Stimulated activated CD4-positive, alpha-beta T cell treated with anti-CD3 and anti-CD28 coated beads, Interleukin-1b, Interleukin-23, amount 100 ng/mL, for 4 hours (primary cell): ENCODE data around the gene CTNNA3.

Experiments used
- DNase-seq, 2 donors: peaks; one replicate each; pipeline ENCODE4 v3.0.0-alpha.2; 2020; ENCODE audit warnings: low read depth in 2 of 2

The CTNNA3 gene

GRCh38 chr10:67327626-67328535 lies 368.1 kb downstream of the CTNNA3 start:
- DNase-seq = no peak

DNA sequence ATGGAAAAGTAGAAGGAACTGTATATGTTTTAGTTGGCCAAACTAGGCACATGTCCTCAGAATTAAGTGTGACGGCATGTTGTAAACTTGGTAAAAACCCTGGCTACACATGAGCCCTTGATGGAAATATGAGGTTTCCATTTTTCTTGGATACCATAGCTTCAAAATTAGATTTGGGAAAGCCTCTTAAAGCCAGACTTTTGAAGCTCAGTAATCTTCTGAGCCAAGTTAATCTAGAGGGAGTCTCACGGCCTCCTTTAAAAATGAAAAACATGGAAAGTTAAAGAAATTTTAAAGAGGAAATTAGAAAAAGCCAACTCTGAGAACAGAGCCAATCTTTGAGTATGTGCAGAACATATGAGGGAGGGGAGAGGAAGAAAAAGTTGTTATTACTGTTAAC lies 376.0 kb downstream of the CTNNA3 start:
- DNase-seq = no peak

DNA sequence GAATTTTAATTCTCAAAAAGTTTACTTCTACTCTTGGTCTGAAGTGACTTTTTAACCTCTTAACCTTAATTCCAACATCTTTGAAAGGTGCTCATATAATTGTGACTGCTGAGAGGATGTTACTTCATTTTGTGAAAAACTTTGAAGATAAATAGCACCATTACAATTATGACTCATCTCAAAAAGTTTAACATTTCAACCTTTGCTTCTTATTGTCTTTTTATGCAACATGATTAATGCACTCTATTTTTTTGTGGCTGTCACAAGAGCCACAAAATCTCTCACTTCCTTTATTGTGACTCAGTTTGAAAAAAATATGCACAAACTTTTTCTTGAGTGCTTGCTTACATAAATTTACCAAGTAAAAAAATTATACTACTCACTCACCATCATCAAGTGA lies 387.1 kb downstream of the CTNNA3 start:
- no peak for DNase-seq

DNA sequence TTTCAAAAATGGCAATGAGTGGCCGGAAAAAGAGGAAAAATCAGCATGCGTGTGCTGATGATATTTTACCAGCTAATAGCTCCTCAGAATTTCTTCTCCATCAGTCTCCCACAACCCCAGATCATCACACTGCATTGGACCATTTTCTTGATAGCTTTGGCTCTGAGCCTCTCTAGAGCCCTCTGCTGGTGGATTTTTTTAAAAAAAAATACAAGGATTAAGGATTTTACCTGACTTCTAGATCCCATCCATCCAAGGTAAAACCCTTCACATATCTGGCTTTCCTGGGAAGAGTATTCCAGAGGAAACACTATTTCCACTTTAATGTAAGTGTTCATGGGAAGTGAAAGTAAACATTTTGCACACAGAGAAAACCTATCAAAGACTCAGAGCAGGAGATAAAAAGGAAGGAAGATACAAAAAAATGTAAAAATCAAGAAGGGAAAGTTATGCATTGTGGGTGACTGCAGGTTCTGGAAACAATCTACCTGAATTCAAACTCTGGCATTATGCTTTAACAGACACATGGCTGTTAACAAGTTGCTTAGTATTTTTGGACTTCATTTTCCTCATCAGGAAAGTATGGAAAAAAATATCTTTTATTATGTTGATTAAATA lies 389.3 kb downstream of the CTNNA3 start:
- DNase-seq = no peak

GRCh38 chr10:67302701-67303100 lies 393.3 kb downstream of the CTNNA3 start:
- DNase-seq = no peak

- DNase-seq = no peak
Observed at GRCh38 chr10:67299761-67300160, 396.2 kb downstream of the CTNNA3 start.

GRCh38 chr10:67297637-67298181 lies 398.3 kb downstream of the CTNNA3 start:
- no peak for DNase-seq

DNA sequence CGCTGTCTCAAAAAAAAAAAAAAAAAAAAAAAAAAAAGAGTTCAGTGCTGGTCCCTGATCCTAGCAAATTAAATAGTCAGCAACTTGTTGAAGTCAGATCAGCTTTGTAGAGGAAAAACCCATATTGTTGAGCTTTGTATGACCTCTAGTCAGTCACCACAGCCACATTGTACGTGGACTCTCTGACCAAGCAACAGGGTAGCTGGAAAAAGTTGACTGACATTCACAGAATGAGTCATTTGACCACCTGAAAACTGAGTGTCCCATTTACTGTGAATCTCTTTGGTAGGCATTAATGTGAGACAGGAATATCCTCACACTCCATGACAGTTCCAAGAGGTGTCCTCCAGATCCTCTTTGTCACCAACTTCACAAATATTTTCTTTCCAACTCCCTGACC lies 399.1 kb downstream of the CTNNA3 start:
- DNase-seq = no peak

DNA sequence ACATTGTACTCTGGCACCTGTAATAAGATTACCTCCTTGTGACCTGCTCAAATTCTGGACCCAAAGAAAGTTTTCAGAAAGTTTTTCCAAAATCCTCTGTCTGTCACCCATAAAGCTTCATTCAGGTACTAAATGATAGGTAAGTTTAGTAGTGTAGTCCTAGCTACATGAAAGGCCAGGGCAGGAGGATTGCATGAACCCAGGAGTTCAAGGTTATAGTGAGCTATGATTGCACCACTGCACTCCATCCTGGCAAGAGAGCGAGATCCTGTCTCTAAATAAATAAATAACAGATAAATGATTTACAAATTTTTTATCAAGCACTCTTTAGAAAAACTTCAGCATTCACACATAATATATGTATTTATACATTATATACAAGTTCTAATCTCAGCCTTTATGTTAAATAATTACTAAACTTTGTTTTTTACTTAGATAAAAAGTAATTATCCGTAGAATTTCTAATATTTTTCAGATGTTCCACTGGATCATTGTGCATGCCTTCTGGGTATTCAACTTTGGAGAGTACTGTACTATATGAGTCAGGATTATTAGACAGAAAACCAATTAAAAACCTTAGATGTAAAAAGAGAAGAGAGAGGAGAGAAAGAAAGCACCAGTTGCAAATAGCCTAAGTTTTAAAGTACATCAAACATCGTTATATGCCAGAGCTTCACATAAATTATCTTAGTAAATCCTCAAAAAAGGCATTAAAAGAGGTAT lies 407.1 kb downstream of the CTNNA3 start:
- no peak for DNase-seq

DNA sequence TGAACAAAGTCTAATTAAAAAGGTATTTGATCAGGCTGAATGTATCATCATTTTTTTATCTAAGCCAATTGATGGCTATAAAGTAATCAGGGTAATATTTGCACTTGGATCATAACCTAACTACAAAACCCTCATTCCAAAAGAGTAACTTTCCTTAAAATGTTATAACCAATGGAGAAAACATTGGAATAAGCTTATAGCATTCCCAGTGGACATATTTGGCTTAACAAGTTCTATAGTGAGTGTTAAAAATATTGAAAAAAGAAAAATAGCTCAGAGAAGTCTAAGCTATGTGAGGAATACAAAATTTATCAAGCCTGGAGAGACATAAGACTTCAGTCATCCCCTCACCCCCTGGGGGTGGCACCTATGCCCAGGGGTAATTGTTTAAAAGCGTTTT lies 411.4 kb downstream of the CTNNA3 start:
- DNase-seq = no peak

DNA sequence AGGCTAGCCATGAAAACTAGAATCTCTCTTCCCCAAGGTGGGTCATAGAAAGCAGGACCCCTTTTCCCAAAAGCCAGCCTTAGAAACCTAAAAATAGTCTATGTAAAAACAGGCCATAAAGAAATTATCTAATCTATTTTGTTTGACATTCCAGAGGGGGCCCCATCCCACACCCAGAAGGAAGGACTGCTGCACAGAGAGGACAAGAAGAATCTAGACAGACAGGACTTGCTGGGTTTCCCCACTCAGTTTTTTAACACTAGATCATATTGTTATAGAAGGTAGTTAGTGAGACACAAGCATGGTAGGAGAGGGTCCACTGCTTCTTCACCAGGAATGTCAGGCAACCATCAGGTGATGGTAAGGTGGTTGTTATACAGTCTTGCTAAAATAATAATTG lies 413.1 kb downstream of the CTNNA3 start:
- DNase-seq = no peak

DNA sequence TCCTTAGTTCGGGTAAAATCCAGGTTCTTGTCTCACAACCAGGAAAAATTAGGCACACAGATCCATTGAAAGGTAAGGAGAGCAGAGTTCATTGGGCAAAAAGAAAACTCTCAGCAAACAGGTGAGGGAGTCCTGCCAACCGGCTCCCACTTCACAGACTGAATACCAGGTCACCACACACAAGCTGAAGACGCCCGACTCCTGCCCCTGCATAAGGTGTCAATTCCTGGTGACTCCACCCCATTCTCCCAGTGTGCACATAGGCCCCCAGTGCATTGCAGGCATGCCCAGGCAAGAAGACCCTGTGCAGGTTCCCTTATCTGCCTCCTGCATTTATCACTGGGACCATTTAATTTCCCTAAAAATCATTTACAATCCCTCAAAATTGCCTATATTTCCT lies 415.6 kb downstream of the CTNNA3 start:
- no peak for DNase-seq

- no peak for DNase-seq
Observed at GRCh38 chr10:67277402-67277801, 418.6 kb downstream of the CTNNA3 start.

- no peak for DNase-seq
Observed at GRCh38 chr10:67269828-67270227, 426.2 kb downstream of the CTNNA3 start.

GRCh38 chr10:67268146-67268545 lies 427.8 kb downstream of the CTNNA3 start:
- no peak for DNase-seq

DNA sequence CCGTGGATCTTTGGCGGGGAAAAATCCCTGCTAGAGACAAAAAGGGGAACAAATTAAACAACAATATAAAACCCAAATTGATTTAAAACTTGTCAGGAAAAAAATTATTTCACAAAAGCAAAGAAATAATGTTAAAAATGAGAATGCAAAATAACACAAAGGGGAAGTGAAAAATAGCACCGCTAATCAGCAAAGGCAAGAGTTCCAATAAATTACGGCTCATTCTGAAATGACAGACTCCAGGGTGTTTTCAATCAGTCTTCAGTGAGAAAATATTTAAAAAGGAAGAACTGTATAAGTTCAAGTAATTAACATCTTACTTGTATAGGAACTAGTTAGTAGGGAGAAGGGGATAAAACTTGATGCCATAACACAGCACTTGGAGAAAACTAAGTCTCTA lies 433.3 kb downstream of the CTNNA3 start:
- no peak for DNase-seq

GRCh38 chr10:67261300-67261797 lies 434.6 kb downstream of the CTNNA3 start:
- DNase-seq = no peak

- no peak for DNase-seq
Observed at GRCh38 chr10:67259319-67259929, 436.6 kb downstream of the CTNNA3 start.

DNA sequence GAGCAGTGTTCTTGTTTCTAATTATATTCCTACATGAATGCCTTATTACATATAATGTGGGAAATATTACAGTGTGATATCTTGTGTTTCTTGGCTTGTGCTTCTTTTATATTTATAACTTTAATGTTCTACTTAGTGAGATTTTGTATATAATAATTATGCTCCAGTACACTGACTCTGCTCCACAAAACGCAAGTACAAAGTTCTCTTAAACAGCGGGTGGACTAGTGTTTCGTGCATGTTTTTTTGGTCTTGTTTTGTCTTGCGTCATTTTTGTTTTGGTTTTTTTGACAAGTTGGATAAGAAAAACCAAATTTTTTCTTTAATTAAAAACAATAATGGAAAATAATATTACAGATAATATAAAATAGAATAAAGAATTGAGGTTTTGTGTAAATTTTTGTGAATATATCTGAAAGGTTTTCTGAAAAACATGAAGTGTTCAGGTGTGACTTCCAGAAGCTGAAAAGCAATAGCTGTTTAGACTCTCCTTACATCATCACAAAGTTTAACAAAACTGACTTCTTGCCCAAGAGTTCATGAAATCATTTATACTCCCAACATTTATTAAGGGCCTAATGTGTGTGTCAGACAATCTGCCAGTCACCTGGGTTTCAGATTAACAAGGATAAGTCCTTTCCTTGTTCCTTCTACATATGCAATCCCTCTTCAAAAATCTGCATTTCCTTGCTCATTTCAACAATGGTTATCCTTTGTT lies 438.4 kb downstream of the CTNNA3 start:
- no peak for DNase-seq

DNA sequence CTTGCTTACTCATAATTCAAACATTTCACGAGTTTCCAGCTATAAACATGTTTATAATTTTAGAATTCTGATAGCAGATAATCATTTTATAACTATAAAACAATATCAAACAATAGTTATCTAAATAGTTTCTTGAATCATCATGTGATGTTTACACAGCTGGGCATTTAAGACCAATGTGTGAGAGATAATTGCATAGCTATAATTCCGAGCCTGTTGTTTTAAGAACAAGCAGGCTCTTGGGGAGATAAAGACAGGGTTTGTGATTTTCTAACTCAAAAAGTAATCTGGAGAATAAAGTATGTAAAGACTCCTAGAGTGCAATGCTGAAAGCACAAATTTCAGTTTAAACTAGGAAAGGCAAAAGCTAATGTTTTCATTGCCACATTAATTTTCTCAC lies 439.0 kb downstream of the CTNNA3 start:
- DNase-seq = no peak

DNA sequence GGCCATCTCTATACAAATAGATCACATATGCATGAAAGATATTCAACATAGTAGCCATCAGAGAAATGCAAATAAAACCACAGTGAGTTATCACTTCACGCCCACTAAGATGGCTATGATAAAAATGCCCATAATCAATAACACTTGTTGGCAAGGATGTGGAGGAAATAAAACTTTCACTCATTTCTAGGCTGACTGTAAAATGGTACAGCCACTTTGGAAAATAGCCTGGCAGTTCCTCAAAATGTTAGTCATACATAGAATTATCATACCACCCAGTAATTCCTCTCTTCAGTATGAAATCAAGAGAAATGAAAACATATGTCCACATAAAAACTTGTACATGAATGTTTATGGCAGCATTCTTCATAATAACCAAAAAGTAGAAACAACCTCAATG lies 445.3 kb downstream of the CTNNA3 start:
- no peak for DNase-seq
